Stimulated activated CD8-positive, alpha-beta memory T cell treated with anti-CD3 and anti-CD28 coated beads, Interleukin-15, amount 100 ng/mL, for 1 hour (primary cell): ENCODE measurements around the gene PRSS27.
"Not testable (repeated sequence)": the region's sequence is repeated elsewhere in the genome, so short reads cannot be mapped to it uniquely, and the experiment has no call there.

Experiments used
- DNase-seq: peaks from one replicate; pipeline ENCODE4 v3.0.0-alpha.2; 2020; ENCODE audit warnings: low read depth

PRSS27 gene

GRCh38 chr16:2692948-2693651 is 26.9 kb downstream of the PRSS27 start:
- DNase-seq, result no peak

DNA sequence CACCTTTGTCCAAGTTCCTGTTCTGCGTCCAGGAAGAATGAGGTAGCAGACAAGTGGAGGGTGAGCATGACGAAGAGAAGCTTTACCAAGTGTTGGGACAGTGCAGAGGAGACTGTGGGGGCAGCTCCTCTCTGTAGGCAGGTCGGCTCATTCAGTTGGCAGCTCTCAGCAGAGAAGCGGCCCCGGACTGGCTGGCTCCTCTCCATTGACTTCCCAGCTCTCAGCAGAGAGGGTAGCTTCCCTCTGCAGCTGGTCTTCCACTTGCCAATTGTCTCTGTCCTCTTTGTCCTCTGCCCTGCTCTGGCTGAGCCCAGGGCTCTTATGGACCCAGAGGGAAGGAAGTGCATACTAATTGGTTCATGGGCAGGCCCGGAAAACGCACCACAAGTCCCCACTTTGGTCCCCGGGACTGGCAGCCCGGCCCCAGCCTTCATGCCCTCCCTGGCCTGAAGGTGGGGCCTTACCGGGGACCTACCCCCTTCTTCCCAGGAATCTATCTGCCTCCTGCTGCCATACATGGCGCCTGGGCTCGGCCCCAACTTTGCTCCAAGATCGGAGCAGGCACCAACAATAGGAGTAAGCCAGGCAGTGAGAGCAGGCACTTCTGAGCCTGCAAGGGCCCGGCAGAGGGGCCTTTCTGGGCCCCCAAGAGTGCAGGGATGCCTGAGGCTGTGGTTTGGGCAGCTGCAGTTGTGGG is 27.6 kb downstream of the PRSS27 start:
- no peak for DNase-seq

DNA sequence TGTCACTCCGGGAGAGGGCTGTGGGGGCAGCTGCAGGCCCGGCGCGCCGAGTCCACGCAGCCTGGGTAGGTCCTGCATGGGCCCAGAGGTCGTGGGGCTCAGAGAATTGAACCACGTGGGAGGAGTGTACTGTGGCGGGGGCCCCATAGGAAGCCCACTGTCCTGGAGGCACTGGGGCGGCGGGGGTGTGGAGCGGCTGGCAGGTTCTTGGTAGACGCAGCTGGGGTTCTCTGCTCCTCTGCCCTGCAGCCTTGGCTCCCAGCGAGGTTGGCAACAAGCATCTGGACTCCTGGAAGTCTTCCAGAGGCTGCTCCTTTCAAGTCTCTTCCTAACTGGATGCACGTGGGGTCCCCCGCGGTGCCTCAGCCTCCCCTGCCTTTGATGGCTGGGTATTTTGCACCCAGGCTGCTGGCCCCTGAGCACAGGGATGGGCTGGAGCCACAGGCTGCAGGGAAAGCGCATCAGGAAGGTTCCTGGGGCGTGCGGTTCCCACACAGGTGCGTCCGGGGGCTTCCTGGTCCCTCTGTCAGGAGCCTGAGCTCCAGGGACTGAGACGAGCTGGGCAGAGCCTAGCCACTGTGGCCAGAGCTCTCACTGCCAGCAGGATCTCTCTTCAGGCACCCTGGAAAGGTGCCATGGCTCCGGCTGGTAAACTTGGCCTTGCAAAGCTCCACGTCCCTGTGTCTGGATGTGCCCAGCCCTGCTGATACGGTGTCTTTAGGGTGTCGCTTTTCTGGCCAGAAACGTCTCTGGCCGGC is 28.4 kb downstream of the PRSS27 start:
- no peak for DNase-seq

DNA sequence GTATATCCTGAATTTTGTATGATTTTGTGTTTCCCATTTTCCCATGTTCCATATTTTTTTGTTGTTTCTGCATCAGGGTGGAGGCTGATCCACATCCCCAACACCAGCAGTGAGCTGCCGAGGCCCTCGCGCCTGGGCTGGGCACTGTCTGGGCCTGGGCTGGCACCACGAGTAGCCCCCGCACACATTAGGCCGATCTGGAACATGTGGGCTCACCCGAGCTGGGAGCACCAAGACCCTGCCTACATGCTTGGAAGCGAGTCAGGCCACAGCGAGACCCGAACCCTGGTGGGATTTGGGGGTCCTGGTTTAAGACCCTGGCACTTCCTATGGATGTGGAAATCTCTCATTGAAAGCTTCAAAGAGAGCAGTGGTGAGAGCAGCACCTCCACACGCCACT is 29.2 kb downstream of the PRSS27 start:
- DNase-seq, result no peak

GRCh38 chr16:2689968-2690801 is 29.8 kb downstream of the PRSS27 start:
- DNase-seq, result no peak

DNA sequence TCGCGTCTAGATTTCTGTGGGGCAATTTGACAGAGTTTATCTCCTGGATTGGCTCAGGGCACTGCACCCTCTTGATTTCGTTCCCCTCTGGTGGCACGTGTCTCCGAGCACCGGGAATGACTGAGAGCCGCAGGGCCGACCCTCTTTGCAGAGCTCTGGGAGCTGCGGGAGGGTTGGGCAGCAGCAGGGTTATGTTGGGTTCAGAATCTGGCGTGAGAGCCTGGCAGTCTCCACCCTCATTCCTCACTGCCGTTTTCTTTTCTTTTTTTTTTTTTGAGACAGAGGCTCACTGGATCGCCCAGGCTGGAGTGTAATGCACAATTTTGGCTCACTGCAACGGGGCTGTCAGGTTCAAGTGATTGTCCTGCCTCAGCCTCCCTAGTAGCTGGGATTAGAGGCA is 30.6 kb downstream of the PRSS27 start:
- DNase-seq, result not testable (repeated sequence)

GRCh38 chr16:2687531-2688308 is 32.3 kb downstream of the PRSS27 start:
- DNase-seq, result no peak

- DNase-seq, result no peak
Measured at GRCh38 chr16:2686912-2687507, 33.0 kb downstream of the PRSS27 start.

DNA sequence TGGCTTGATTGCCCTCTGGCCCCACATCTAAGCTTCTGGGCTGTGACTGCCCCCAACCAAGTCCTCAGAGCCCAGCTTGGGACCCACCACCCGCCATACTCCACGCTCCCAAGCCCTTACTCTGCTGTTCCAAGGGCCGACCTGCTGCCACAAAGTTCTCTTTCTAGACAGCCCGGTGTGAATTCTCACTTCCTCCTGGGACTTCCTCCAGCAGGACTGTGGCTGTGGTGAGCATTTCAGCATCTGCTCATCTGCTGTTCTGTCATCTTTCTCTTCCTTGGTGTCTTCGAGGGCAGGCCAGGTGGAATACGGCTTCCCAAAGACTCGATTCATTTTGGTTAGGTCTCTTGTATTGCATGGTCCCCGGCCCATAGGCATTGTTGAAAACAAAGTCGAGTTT is 33.9 kb downstream of the PRSS27 start:
- not testable (repeated sequence) for DNase-seq

DNA sequence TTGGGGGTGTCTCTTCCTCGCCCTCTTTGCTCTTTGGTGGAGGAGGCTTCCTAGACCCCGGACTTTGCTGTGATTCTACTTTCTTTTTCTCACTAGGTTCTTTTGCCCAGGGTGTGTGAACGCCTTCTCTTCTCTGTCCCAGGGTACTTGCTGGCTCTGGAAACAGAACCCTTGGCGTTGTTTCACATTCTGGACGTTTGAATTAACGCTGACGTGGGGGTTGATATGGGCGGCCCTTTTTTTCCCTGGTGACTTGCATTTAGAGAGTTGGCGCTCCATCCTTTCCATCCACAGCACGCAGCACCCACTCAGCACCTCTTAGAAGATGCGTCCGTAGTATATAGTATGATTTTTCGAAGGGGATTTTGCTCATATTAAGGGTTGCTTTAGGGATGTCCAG is 37.0 kb downstream of the PRSS27 start:
- not testable (repeated sequence) for DNase-seq

GRCh38 chr16:2682209-2683021 is 37.6 kb downstream of the PRSS27 start, which contains the start of gene KCTD5:
Gene KCTD5, plus strand, starts transcription at chr16:2682523. Its CDS starts 26 bp downstream, at chr16:2682549.
- DNase-seq, result peak; percentile 92

DNA sequence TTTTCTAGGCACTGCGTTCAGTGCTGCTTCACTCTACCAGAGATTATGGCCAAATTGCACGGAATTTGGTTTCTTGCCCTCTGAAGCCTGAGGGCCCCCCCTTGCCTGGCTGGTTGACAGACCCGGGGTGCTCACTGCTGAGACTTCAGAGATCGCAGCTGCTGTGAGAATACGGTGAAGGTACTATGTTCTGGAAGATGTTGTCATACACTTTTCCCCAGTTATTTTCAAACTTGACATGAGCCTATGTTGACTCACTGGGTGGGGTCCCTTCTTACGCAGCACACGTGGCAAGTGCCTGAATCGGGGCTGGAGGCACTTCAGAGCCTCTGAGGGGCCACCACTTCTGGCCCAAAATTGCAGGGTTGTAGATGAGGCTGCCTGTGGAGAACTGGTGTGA is 39.7 kb downstream of the PRSS27 start:
- not testable (repeated sequence) for DNase-seq

DNA sequence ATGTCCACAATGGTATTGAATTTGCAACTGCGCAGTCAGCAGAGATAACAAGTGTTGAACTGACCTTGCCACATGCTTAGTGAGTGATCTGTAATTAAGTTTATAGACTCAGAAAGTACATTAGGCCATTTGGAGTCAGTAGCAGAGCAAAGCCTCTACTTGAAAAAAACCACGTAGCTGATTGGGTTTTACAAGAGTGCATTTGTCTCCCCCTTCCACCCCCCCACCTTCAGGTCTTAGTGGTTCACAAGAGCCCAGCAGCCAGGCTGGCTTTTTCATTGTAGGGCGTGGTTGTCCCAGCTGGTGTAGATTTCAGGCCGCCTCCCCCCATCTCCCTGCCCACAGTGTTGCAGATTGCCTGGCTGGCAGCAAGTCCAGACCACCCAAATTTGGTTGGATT is 40.1 kb downstream of the PRSS27 start:
- DNase-seq, result not testable (repeated sequence)

DNA sequence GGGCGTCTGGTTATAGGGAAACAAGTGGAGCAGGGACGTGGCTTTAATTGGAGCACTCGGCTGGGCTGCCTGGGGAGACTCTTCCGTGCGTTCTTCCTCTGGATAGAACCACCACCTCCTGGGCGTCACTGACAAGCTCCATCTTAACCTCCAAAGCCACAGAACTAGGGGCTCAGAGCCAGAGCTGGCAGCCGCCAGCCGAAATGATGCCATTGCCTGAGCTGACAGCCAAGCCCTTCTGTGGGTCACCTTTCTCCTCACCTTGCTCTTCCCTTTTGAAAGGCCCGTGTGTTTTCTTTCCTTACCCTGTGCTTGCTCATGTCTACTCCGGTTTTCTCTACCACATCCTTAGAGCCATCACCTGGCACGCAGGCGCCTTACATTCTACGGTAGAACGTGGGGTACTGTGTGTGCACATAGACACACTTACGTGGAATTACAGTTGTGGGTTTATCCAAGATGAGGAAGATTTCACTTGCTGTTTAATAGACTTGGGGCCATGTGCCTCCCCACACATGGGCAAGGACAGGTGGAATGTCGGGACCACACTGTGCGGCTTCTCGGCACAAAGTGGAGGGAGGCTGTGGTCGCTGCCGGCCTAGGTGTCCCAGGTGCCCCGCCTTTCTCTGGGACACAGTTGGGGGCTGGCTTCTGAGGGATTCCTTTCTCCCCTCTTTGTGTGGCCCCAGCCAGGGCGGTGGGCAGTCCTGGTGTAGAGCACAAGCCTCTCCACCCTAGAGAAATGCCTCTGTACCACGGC is 41.6 kb downstream of the PRSS27 start:
- DNase-seq, result not testable (repeated sequence)

DNA sequence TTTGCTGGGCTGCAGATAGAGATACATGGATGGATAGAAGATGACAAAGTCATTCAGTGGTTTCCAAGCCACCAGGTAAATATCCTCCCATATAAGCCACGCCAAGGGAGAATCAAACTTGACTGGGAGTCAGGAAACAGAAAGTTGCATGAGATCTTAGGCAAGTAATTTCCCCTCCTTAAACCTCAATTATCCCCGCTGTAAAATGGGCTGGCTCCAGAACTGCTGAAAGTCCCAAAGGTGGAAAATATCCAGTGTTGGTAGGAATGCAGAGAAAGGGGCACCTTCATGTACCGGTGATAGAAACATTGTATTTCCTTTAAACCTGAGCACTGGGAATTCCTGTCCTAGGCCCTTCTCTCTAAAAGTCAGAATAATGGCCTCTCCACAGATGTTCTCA is 43.1 kb downstream of the PRSS27 start:
- DNase-seq, result not testable (repeated sequence)

GRCh38 chr16:2675714-2676113 is 44.3 kb downstream of the PRSS27 start:
- DNase-seq, result no peak

- no peak for DNase-seq
Measured at GRCh38 chr16:2675021-2675420, 45.0 kb downstream of the PRSS27 start.

- peak; percentile 81 for DNase-seq
Measured at GRCh38 chr16:2673066-2673999, 46.7 kb downstream of the PRSS27 start.
